Upper lobe of left lung (tissue), 6 donors: Measurements from ENCODE around the gene WDR35. TPM values are rescaled to one million over a fixed set of nuclear protein-coding genes. Genes with fewer than 3 reads are reported as not detected.
A peak's percentile ranks its signal among the peaks of the same experiment; 100 is the strongest.

Experiments
- ATAC-seq, 2 donors: fragments of 200-7000 bp; cut with Tn5 transposase; one replicate each; pipeline ENCODE4 v1.9.1; 2022; ENCODE audit warnings: mild to moderate bottlenecking in 2 of 2, moderate library complexity in 2 of 2; ENCODE audit not compliant: low FRiP score in 2 of 2
- DNase-seq, 2 donors: peaks; one replicate each; pipeline ENCODE4 v3.0.0-alpha.2; 2019 to 2020
- H3K27ac ChIP-seq, 4 donors: fragments of 200-600 bp; sonication (generic); one replicate each; pipeline ENCODE4 v1.5.1; 2016 to 2019
- H3K27me3 ChIP-seq, 4 donors: fragments of 200-600 bp; sonication (generic); one replicate each; pipeline ENCODE4 v1.5.1; 2017 to 2019
- H3K36me3 ChIP-seq, 4 donors: fragments of 200-600 bp; sonication (generic); one replicate each; pipeline ENCODE4 v1.5.1; 2016 to 2019
- H3K4me1 ChIP-seq, 4 donors: fragments of 200-600 bp; sonication (generic); one replicate each; pipeline ENCODE4 v1.5.1; 2018 to 2019
- H3K4me3 ChIP-seq, 4 donors: fragments of 200-600 bp; sonication (generic); one replicate each; pipeline ENCODE4 v1.5.1; 2017 to 2019; ENCODE audit warnings: mild to moderate bottlenecking in 2 of 4, moderate library complexity in 1 of 4
- H3K9me3 ChIP-seq, 4 donors: fragments of 200-600 bp; sonication (generic); one replicate each; pipeline ENCODE4 v1.5.1; 2018 to 2019
- CTCF ChIP-seq, 6 experiments: fragments of 450-650 bp in 4 of 6; fragments of 200-600 bp in 2 of 6; sonication (generic) in 2 of 6; IDR thresholded peaks; one replicate each; pipeline ENCODE4 v1.5.1; 2016 to 2019; ENCODE audit warnings: antibody characterized with exemption in 6 of 6
- EP300 ChIP-seq, 4 donors: sonication (generic); formaldehyde crosslinking; IDR thresholded peaks; one replicate each; pipeline ENCODE4 v1.5.1; 2017; ENCODE audit warnings: antibody characterized with exemption in 4 of 4, control low read depth in 2 of 4
- POLR2A ChIP-seq, 4 donors: fragments of 450-650 bp; IDR thresholded peaks; one replicate each; pipeline ENCODE4 v1.5.1; 2016 to 2017; ENCODE audit warnings: antibody characterized with exemption in 4 of 4, mild to moderate bottlenecking in 2 of 4
- POLR2AphosphoS5 ChIP-seq, 2 donors: sonication (generic); formaldehyde crosslinking; IDR thresholded peaks; one replicate each; pipeline ENCODE4 v1.5.1; 2017; ENCODE audit warnings: antibody characterized with exemption in 2 of 2
- WGBS, 2 donors: methylation state at CpG; one replicate each; pipeline ENCODE4 v1.1.5; 2017 to 2018; 5-methylcytosine and 5-hydroxymethylcytosine counted together
- total RNA-seq, 6 donors: library from RNA; depleted of rRNA in 4 of 6; stranded (reverse); fragments of >200 nt in 4 of 6; gene quantifications; one replicate each; pipeline versions ENCODE4 v1.1.0 to v1.2.1, GENCODE V29; 2016 to 2021
- donor health status: DM: no; HTN: no; CAD: no; lungs with moderate emphysema.
- donor health status: DM: no; HTN: yes; CAD: no; lungs with severe emphysema.

Gene WDR35
- total RNA-seq, 6 donors from 2014 or later, result 4.4 to 16.5 (median 6.9) TPM

GRCh38 chr2:20001361-20001863 is 11.5 kb upstream of the WDR35 start:
- Histone ChIP-seq H3K36me3 (no peaks in the 10 kb centered on the region), H3K4me3 (no peak overlapping the region), H3K27ac (no peak overlapping the region), H3K4me1 (no peaks in the 10 kb centered on the region), H3K27me3 (no peaks in the 10 kb centered on the region), H3K9me3 (no peaks in the 10 kb centered on the region)
- ATAC-seq, result no peak
- TF ChIP-seq CTCF (IDR thresholded peaks at IDR 0.05), result no peak
- no peak for TF ChIP-seq POLR2AphosphoS5 (IDR thresholded peaks at IDR 0.05)
- TF ChIP-seq POLR2A (IDR thresholded peaks at IDR 0.05), result no peak
- no peak for TF ChIP-seq EP300 (IDR thresholded peaks at IDR 0.05)
- DNase-seq, result no peak
- 83% methylated on average over 2 of the region's 2 CpGs for WGBS, 2 donors

GRCh38 chr2:19993731-19994130 is 3.8 kb upstream of the WDR35 start:
- peaks cover 6 to 18% (median 8%) of the 10 kb centered on the region in 4 donors for H3K4me1 ChIP-seq
- no peaks in the 10 kb centered on the region for H3K36me3 ChIP-seq
- no peaks in the 10 kb centered on the region for H3K27me3 ChIP-seq
- no peaks in the 10 kb centered on the region for H3K9me3 ChIP-seq
- no peak for DNase-seq
- no peak for ATAC-seq
- no peak overlapping the region for H3K27ac ChIP-seq
- no peak overlapping the region for H3K4me3 ChIP-seq
- TF ChIP-seq CTCF (IDR thresholded peaks at IDR 0.05) (no peak), POLR2A (IDR thresholded peaks at IDR 0.05) (no peak), POLR2AphosphoS5 (IDR thresholded peaks at IDR 0.05) (no peak), EP300 (IDR thresholded peaks at IDR 0.05) (no peak)

GRCh38 chr2:19991895-19992294 is 2.0 kb upstream of the WDR35 start:
- no peaks in the 10 kb centered on the region for H3K9me3 ChIP-seq
- H3K36me3 ChIP-seq, result no peaks in the 10 kb centered on the region
- no peak overlapping the region for H3K27ac ChIP-seq
- H3K4me1 ChIP-seq, result peaks cover 6 to 19% (median 8%) of the 10 kb centered on the region in 4 donors
- H3K27me3 ChIP-seq, result no peaks in the 10 kb centered on the region
- no peak for DNase-seq
- ATAC-seq, result no peak
- WGBS, 2 donors, result 92 to 93% methylated on average over 1 of the region's 1 CpG
- no peak overlapping the region for H3K4me3 ChIP-seq
- no peak for TF ChIP-seq POLR2AphosphoS5 (IDR thresholded peaks at IDR 0.05)
- no peak for TF ChIP-seq EP300 (IDR thresholded peaks at IDR 0.05)
- TF ChIP-seq CTCF (IDR thresholded peaks at IDR 0.05), result no peak
- no peak for TF ChIP-seq POLR2A (IDR thresholded peaks at IDR 0.05)

GRCh38 chr2:19990416-19990728 is 467 bp upstream of the WDR35 start:
- no peaks in the 10 kb centered on the region for H3K27me3 ChIP-seq
- DNase-seq (no peak), ATAC-seq (no peak)
- peak overlapping the region; percentile 62 to 80 (median 67) for H3K4me3 ChIP-seq
- H3K36me3 ChIP-seq, result no peaks in the 10 kb centered on the region
- WGBS, 2 donors, result 21 to 24% methylated on average over 10 of the region's 10 CpGs
- TF ChIP-seq CTCF (IDR thresholded peaks at IDR 0.05) (no peak), EP300 (IDR thresholded peaks at IDR 0.05) (no peak), POLR2AphosphoS5 (IDR thresholded peaks at IDR 0.05) (no peak), POLR2A (IDR thresholded peaks at IDR 0.05) (no peak)
- peak overlapping the region in 3 of 4 donors; percentile 57 to 75 (median 69) for H3K27ac ChIP-seq
- H3K4me1 ChIP-seq, result peaks cover 6 to 19% (median 8%) of the 10 kb centered on the region in 4 donors
- H3K9me3 ChIP-seq, result no peaks in the 10 kb centered on the region

- WGBS, 2 donors, result 9 to 13% methylated on average over 8 of the region's 8 CpGs
- Histone ChIP-seq H3K9me3 (no peaks in the 10 kb centered on the region), H3K4me1 (peaks cover 6 to 19% (median 8%) of the 10 kb centered on the region in 4 donors), H3K4me3 (peak overlapping the region; percentile 62 to 80 (median 67)), H3K27me3 (no peaks in the 10 kb centered on the region), H3K27ac (peak overlapping the region in 2 of 4 donors; percentile 45 to 69), H3K36me3 (no peaks in the 10 kb centered on the region)
- TF ChIP-seq POLR2A (IDR thresholded peaks at IDR 0.05) (no peak), EP300 (IDR thresholded peaks at IDR 0.05) (no peak), POLR2AphosphoS5 (IDR thresholded peaks at IDR 0.05) (no peak), CTCF (IDR thresholded peaks at IDR 0.05) (no peak)
- no peak for DNase-seq
- ATAC-seq, result no peak
Observed at GRCh38 chr2:19989342-19989666, 601 bp downstream of the WDR35 start.
